Fibroblast of lung (primary cell): Measurements from ENCODE around the gene GNG12. TPM values are rescaled to one million over a fixed set of nuclear protein-coding genes. Genes with fewer than 3 reads are reported as not detected.

Experiments used
- DNase-seq, 2 donors: peaks; one replicate each; pipeline versions ENCODE4 v3.0.0 to v3.0.0-alpha.2; 2010; ENCODE audit warnings: low read depth in 2 of 2
- H2AFZ ChIP-seq: 2 replicates; pipeline ENCODE4 v1.5.1; 2012; ENCODE audit warnings: low read length, control low read depth, inconsistent platforms
- H3K27ac ChIP-seq: 2 replicates; pipeline ENCODE4 v1.5.1; 2011; ENCODE audit warnings: low read length, control low read depth; ENCODE audit not compliant: insufficient read depth
- H3K27me3 ChIP-seq: 2 replicates; pipeline ENCODE4 v1.5.1; 2011; ENCODE audit warnings: mild to moderate bottlenecking, low read length; ENCODE audit not compliant: control insufficient read depth, insufficient read depth
- H3K36me3 ChIP-seq: 2 replicates; pipeline ENCODE4 v1.5.1; 2011; ENCODE audit warnings: low read length; ENCODE audit not compliant: control insufficient read depth, insufficient read depth
- H3K4me1 ChIP-seq: 2 replicates; pipeline ENCODE4 v1.5.1; 2011; ENCODE audit warnings: low read length; ENCODE audit not compliant: control insufficient read depth, insufficient read depth; ENCODE audit errors: extremely low read depth
- H3K4me2 ChIP-seq: 2 replicates; pipeline ENCODE4 v1.5.1; 2011; ENCODE audit warnings: low read length, control low read depth; ENCODE audit not compliant: insufficient read depth; ENCODE audit errors: extremely low read depth
- H3K4me3 ChIP-seq, 4 experiments: fragments of 200-600 bp in 1 of 4; sonication (generic) in 1 of 4; replicated peaks in 1 of 4; 2 replicates each; pipeline ENCODE4 v1.5.1; 2011 to 2016; ENCODE audit warnings: low read length in 4 of 4, low read depth in 3 of 4, mild to moderate bottlenecking in 3 of 4, control low read depth in 2 of 4, inconsistent platforms in 1 of 4, mixed read lengths in 1 of 4; ENCODE audit not compliant: insufficient read depth in 1 of 4; ENCODE audit errors: control extremely low read depth in 1 of 4
- H3K79me2 ChIP-seq: 2 replicates; pipeline ENCODE4 v1.5.1; 2012; ENCODE audit warnings: mild to moderate bottlenecking, low read length, inconsistent platforms; ENCODE audit not compliant: control insufficient read depth, insufficient read depth
- H3K9ac ChIP-seq: 2 replicates; pipeline ENCODE4 v1.5.1; 2011; ENCODE audit warnings: mild to moderate bottlenecking, low read length, control low read depth; ENCODE audit not compliant: insufficient read depth
- H3K9me3 ChIP-seq: 2 replicates; pipeline ENCODE4 v1.5.1; 2012; ENCODE audit warnings: low read depth, low read length; ENCODE audit not compliant: control insufficient read depth, insufficient read depth
- H4K20me1 ChIP-seq: 2 replicates; pipeline ENCODE4 v1.5.1; 2011; ENCODE audit warnings: low read length; ENCODE audit not compliant: control insufficient read depth, insufficient read depth; ENCODE audit errors: extremely low read depth
- CTCF ChIP-seq, 2 donors: IDR thresholded peaks in 1 of 2; conservative IDR thresholded peaks in 1 of 2; 1 replicate in 1 of 2; 2 replicates in 1 of 2; pipeline ENCODE4 v1.5.1; 2011 to 2012; ENCODE audit warnings: low read length in 2 of 2, control low read depth in 1 of 2, inconsistent platforms in 1 of 2, low read depth in 1 of 2, mild to moderate bottlenecking in 1 of 2
- EZH2 ChIP-seq: IDR thresholded peaks from 2 replicates; pipeline ENCODE4 v1.5.1; 2012; ENCODE audit warnings: low read length, control low read depth, mild to moderate bottlenecking; ENCODE audit errors: missing control alignments
- polyA plus RNA-seq, 2 donors: library from polyadenylated mRNA; depleted of rRNA in 1 of 2; stranded (reverse) in 1 of 2; unstranded in 1 of 2; fragments of >200 nt; gene quantifications; 2 replicates each; pipeline ENCODE4 v1.2.1, GENCODE V29; 2011 to 2012; ENCODE audit warnings: missing spikeins in 1 of 2
- total RNA-seq: library from RNA; depleted of rRNA; stranded (reverse); fragments of >200 nt; gene quantifications from 2 replicates; pipeline ENCODE4 v1.2.1, GENCODE V29; 2014

GNG12 gene
- total and polyA plus RNA-seq, 2 donors (not counting 1 experiment from before 2014, with no cell fraction given): 127 to 241 TPM

GRCh38 chr1:67801903-67802302 lies 31.4 kb downstream of the GNG12 start:
- H3K4me2 ChIP-seq: no peak overlapping the region
- H3K27ac ChIP-seq: no peak overlapping the region
- no peaks in the 10 kb centered on the region for H3K27me3 ChIP-seq
- peaks cover 11% of the 10 kb centered on the region for H3K4me1 ChIP-seq
- H3K36me3 ChIP-seq: no peaks in the 10 kb centered on the region
- H4K20me1 ChIP-seq: no peaks in the 10 kb centered on the region
- no peak overlapping the region for H2AFZ ChIP-seq
- H3K4me3 ChIP-seq: no peak overlapping the region
- no peak overlapping the region for H3K9ac ChIP-seq
- peak in 1 of 2 donors; percentile 68 for DNase-seq
- TF ChIP-seq CTCF (conservative IDR thresholded peaks at IDR 0.05 in 1 of 2, IDR thresholded peaks at IDR 0.05 in 1 of 2; ENCODE audit: low read depth in 1 of 2, low read length in 2 of 2) (no peak), EZH2 (no peak)
- no peaks in the 10 kb centered on the region for H3K9me3 ChIP-seq
- H3K79me2 ChIP-seq: peaks cover 78% of the 10 kb centered on the region

- peaks cover 25% of the 10 kb centered on the region for H3K4me1 ChIP-seq
- no peak overlapping the region for H3K4me2 ChIP-seq
- H3K79me2 ChIP-seq: peaks cover 67% of the 10 kb centered on the region
- no peak overlapping the region for H3K27ac ChIP-seq
- H4K20me1 ChIP-seq: no peaks in the 10 kb centered on the region
- no peak for TF ChIP-seq CTCF (conservative IDR thresholded peaks at IDR 0.05 in 1 of 2, IDR thresholded peaks at IDR 0.05 in 1 of 2; ENCODE audit: low read depth in 1 of 2, low read length in 2 of 2)
- TF ChIP-seq EZH2: no peak
- no peak for DNase-seq
- H3K9me3 ChIP-seq: no peaks in the 10 kb centered on the region
- H3K27me3 ChIP-seq: no peaks in the 10 kb centered on the region
- no peak overlapping the region for H2AFZ ChIP-seq
- H3K9ac ChIP-seq: no peak overlapping the region
- no peaks in the 10 kb centered on the region for H3K36me3 ChIP-seq
- no peak overlapping the region for H3K4me3 ChIP-seq
Measured at GRCh38 chr1:67795179-67795912, 37.9 kb downstream of the GNG12 start.

- Histone ChIP-seq H3K4me2 (peak overlapping the region; percentile 0), H3K27me3 (no peaks in the 10 kb centered on the region), H3K4me3 (no peak overlapping the region), H3K9ac (no peak overlapping the region), H3K79me2 (peaks cover 77% of the 10 kb centered on the region), H3K27ac (peak overlapping the region; percentile 53), H3K4me1 (peaks cover 25% of the 10 kb centered on the region), H4K20me1 (no peaks in the 10 kb centered on the region), H3K9me3 (no peaks in the 10 kb centered on the region), H2AFZ (no peak overlapping the region), H3K36me3 (no peaks in the 10 kb centered on the region)
- TF ChIP-seq CTCF (conservative IDR thresholded peaks at IDR 0.05 in 1 of 2, IDR thresholded peaks at IDR 0.05 in 1 of 2; ENCODE audit: low read depth in 1 of 2, low read length in 2 of 2): no peak
- TF ChIP-seq EZH2: no peak
- DNase-seq: peak in 1 of 2 donors; percentile 93
Measured at GRCh38 chr1:67793562-67793961, 39.7 kb downstream of the GNG12 start.
